Lower lobe of right lung (tissue), 2 donors: ENCODE measurements around the gene PDCD1. TPM values are rescaled to one million over a fixed set of nuclear protein-coding genes. Genes with fewer than 3 reads are reported as not detected.

Experiments used
- ATAC-seq, 2 donors: fragments of 200-7000 bp; cut with Tn5 transposase; one replicate each; pipeline ENCODE4 v1.9.1; 2020 to 2022; ENCODE audit warnings: mild to moderate bottlenecking in 2 of 2, moderate library complexity in 2 of 2
- DNase-seq: peaks from one replicate; pipeline ENCODE4 v3.0.0-alpha.2; 2020
- H3K27ac ChIP-seq: fragments of 200-600 bp; one replicate; pipeline ENCODE4 v1.8.0; 2022
- H3K27me3 ChIP-seq: fragments of 200-600 bp; one replicate; pipeline ENCODE4 v1.8.0; 2022; ENCODE audit warnings: low read depth
- H3K36me3 ChIP-seq: fragments of 200-600 bp; one replicate; pipeline ENCODE4 v1.8.0; 2022; ENCODE audit warnings: mild to moderate bottlenecking
- H3K4me1 ChIP-seq: fragments of 200-600 bp; one replicate; pipeline ENCODE4 v1.8.0; 2022
- H3K4me3 ChIP-seq: fragments of 200-600 bp; one replicate; pipeline ENCODE4 v1.8.0; 2022; ENCODE audit warnings: mild to moderate bottlenecking
- H3K9me3 ChIP-seq: fragments of 200-600 bp; one replicate; pipeline ENCODE4 v1.8.0; 2022
- CTCF ChIP-seq: fragments of 200-600 bp; IDR thresholded peaks from one replicate; pipeline ENCODE4 v1.8.0; 2022; ENCODE audit warnings: antibody characterized with exemption, mild to moderate bottlenecking
- intact Hi-C: fragments of 100-400 bp; cut with DNase I; formaldehyde crosslinking; loops from one replicate; pipeline ENCODE4 v1.11.0; 2022
- total RNA-seq: library from RNA; stranded (reverse); fragmentation: NEBNext Ultra II Directional; extraction: Animal tissue kit (Norgen Biotek cat#: 25700); gene quantifications from one replicate; pipeline ENCODE4 v1.2.1, GENCODE V29; 2021
- donor health status: DM: no; HTN: yes; CAD: no; lungs with severe emphysema.

The PDCD1 gene
- total RNA-seq, 1 donor from 2014 or later = 1.4 TPM

GRCh38 chr2:241857041-241857541, 1.6 kb downstream of the PDCD1 start:
- no peak for TF ChIP-seq CTCF
- Histone ChIP-seq H3K27me3 (peaks cover 18% of the 10 kb centered on the region), H3K4me3 (peak overlapping the region; percentile 39), H3K4me1 (peaks cover 20% of the 10 kb centered on the region), H3K36me3 (no peaks in the 10 kb centered on the region), H3K27ac (no peak overlapping the region), H3K9me3 (no peaks in the 10 kb centered on the region)
- ATAC-seq (no peak), DNase-seq (peak; percentile 36)
- intact Hi-C loops = no loop called here

GRCh38 chr2:241855888-241856422, 2.7 kb downstream of the PDCD1 start:
- no peaks in the 10 kb centered on the region for H3K36me3 ChIP-seq
- H3K27ac ChIP-seq = no peak overlapping the region
- intact Hi-C loops = no loop called here
- peaks cover 16% of the 10 kb centered on the region for H3K27me3 ChIP-seq
- DNase-seq = peak; percentile 42
- ATAC-seq = no peak
- peaks cover 20% of the 10 kb centered on the region for H3K4me1 ChIP-seq
- no peak overlapping the region for H3K4me3 ChIP-seq
- TF ChIP-seq CTCF = no peak
- no peaks in the 10 kb centered on the region for H3K9me3 ChIP-seq

- intact Hi-C loops = no loop called here
- DNase-seq (peak; percentile 40), ATAC-seq (no peak)
- Histone ChIP-seq H3K36me3 (no peaks in the 10 kb centered on the region), H3K9me3 (no peaks in the 10 kb centered on the region), H3K4me3 (no peak overlapping the region), H3K4me1 (peaks cover 15% of the 10 kb centered on the region), H3K27ac (no peak overlapping the region), H3K27me3 (peaks cover 20% of the 10 kb centered on the region)
- no peak for TF ChIP-seq CTCF
Measured at GRCh38 chr2:241855245-241855887, 3.3 kb downstream of the PDCD1 start.

GRCh38 chr2:241854342-241855244, 4.1 kb downstream of the PDCD1 start:
- Histone ChIP-seq H3K27ac (no peak overlapping the region), H3K27me3 (peaks cover 20% of the 10 kb centered on the region), H3K9me3 (no peaks in the 10 kb centered on the region), H3K36me3 (no peaks in the 10 kb centered on the region), H3K4me1 (peaks cover 7% of the 10 kb centered on the region), H3K4me3 (no peak overlapping the region)
- no peak for ATAC-seq
- TF ChIP-seq CTCF = no peak
- intact Hi-C loops = no loop called here
- peak; percentile 42 for DNase-seq

GRCh38 chr2:241853651-241854341, 4.9 kb downstream of the PDCD1 start:
- TF ChIP-seq CTCF = no peak
- DNase-seq = peak; percentile 49
- Histone ChIP-seq H3K4me3 (no peak overlapping the region), H3K27me3 (peaks cover 15% of the 10 kb centered on the region), H3K27ac (no peak overlapping the region), H3K36me3 (no peaks in the 10 kb centered on the region), H3K9me3 (no peaks in the 10 kb centered on the region), H3K4me1 (no peaks in the 10 kb centered on the region)
- intact Hi-C loops = no loop called here
- no peak for ATAC-seq
